GM21717 (cell line): Measurements from ENCODE around the gene SEZ6.

Experiments used
- ATAC-seq: cut with Tn5 transposase; IDR thresholded peaks from one replicate; pipeline ENCODE4 v1.9.1; 2021; ENCODE audit warnings: mild to moderate bottlenecking, moderate library complexity; ENCODE audit not compliant: unreplicated experiment

SEZ6 gene

GRCh38 chr17:28907709-28908475 lies 97.9 kb downstream of the SEZ6 start:
- no peak for ATAC-seq

DNA sequence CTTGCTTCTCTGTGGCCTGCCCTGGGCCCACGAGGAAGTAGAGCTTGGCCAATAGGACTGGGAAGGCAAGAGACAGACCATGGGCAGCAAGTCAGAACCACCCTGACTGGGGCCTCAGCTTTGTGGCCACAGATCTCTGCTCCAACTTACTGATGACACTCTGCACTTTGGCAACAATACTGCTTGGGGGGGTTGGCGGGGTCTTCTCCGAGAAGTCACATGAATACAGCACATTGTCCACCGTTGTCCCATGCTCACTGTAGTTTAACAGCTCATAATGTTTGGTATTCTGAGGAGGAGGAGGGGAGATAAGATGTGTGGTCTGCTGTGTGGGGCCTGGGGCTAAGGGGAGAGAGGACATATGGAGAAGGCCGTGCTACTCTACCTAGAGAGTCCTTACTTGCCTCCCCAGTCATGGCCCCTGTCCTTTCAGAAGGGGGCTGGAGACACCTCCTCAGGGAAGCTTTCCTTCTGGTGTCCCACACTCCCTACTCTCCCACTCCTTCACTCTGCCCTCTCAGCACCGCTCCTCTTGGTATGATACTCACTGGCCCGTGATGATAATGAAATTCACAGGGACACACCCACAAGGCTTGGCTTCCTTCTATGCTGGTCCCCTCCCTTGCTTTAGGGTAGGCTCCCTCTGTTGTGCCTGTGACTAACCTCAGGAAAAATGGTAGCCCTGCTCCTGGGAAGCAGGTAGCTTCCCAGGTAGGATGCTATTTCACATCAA lies 99.0 kb downstream of the SEZ6 start:
- no peak for ATAC-seq

- no peak for ATAC-seq
Observed at GRCh38 chr17:28906276-28906675, 99.6 kb downstream of the SEZ6 start.
